T-cell (primary cell): ENCODE data around the gene CIITA. TPM values are rescaled to one million over a fixed set of nuclear protein-coding genes. Genes with fewer than 3 reads are reported as not detected.
A peak's percentile ranks its signal among the peaks of the same experiment; 100 is the strongest.
"Not testable (repeated sequence)": the region's sequence is repeated elsewhere in the genome, so short reads cannot be mapped to it uniquely, and the experiment has no call there.

Source experiments
- ATAC-seq, 4 experiments: fragments of 200-7000 bp in 3 of 4; fragments of 150-1000 bp in 1 of 4; cut with Tn5 transposase; replicated peaks in 1 of 4; 1 replicate in 3 of 4; 2 replicates in 1 of 4; pipeline ENCODE4 v1.10.0; 2021; ENCODE audit warnings: moderate library complexity in 3 of 4, mild to moderate bottlenecking in 2 of 4, moderate number of reproducible peaks in 1 of 4
- CTCF ChIA-PET, 2 donors: fragments of 300-600 bp; sonication (Branson Sonifier 250); formaldehyde crosslinking; loops; one replicate each; lab custom pipeline; 2022; ENCODE audit warnings: antibody characterized with exemption in 2 of 2; lab: Charles Lee
- POLR2A ChIA-PET, 2 donors: fragments of 300-600 bp; sonication (Branson Sonifier 250); formaldehyde crosslinking; loops; one replicate each; lab custom pipeline; 2022; ENCODE audit warnings: antibody characterized with exemption in 2 of 2; lab: Charles Lee
- DNase-seq, 35 experiments: peaks; one replicate each; pipeline versions ENCODE4 v3.0.0 to v3.0.0-alpha.2; 2013 to 2023
- H3K27ac ChIP-seq: one replicate; pipeline ENCODE4 v1.5.1; 2013; ENCODE audit warnings: low read length
- H3K27me3 ChIP-seq, 2 experiments: replicated peaks in 1 of 2; 1 replicate in 1 of 2; 2 replicates in 1 of 2; pipeline versions ENCODE4 v1.6.1 to v1.7.0; 2013; ENCODE audit warnings: low read length in 1 of 2, mixed read lengths in 1 of 2; ENCODE audit not compliant: control insufficient read depth in 2 of 2, insufficient read depth in 2 of 2; ENCODE audit errors: extremely low read depth in 1 of 2
- H3K36me3 ChIP-seq, 2 donors: 1 replicate in 1 of 2; 2 replicates in 1 of 2; pipeline versions ENCODE4 v1.6.1 to v1.7.0; 2013; ENCODE audit warnings: low read length in 1 of 2; ENCODE audit not compliant: control insufficient read depth in 2 of 2, insufficient read depth in 1 of 2; ENCODE audit errors: extremely low read depth in 1 of 2
- H3K4me1 ChIP-seq, 2 experiments: 1 replicate in 1 of 2; 2 replicates in 1 of 2; pipeline versions ENCODE4 v1.6.1 to v1.7.0; 2013; ENCODE audit warnings: low read length in 2 of 2, mixed read lengths in 1 of 2; ENCODE audit not compliant: insufficient read depth in 2 of 2, control insufficient read depth in 1 of 2; ENCODE audit errors: extremely low read depth in 1 of 2
- H3K4me3 ChIP-seq, 2 donors: 1 replicate in 1 of 2; 2 replicates in 1 of 2; pipeline versions ENCODE4 v1.5.1 to v1.7.0; 2013; ENCODE audit warnings: mild to moderate bottlenecking in 2 of 2, low read length in 1 of 2, moderate library complexity in 1 of 2; ENCODE audit not compliant: control insufficient read depth in 1 of 2; ENCODE audit errors: extremely low read depth in 1 of 2
- H3K9me3 ChIP-seq: 2 replicates; pipeline ENCODE4 v1.7.0; 2013
- H3K27ac Mint-ChIP-seq, 2 donors: one replicate each; pipeline ENCODE4 v1.8.0; 2020 to 2021; ENCODE audit warnings: mild to moderate bottlenecking in 2 of 2, mixed read lengths in 2 of 2
- H3K27me3 Mint-ChIP-seq, 2 donors: one replicate each; pipeline ENCODE4 v1.8.0; 2021 to 2022; ENCODE audit warnings: mixed read lengths in 2 of 2
- H3K36me3 Mint-ChIP-seq: one replicate; pipeline ENCODE4 v1.8.0; 2021; ENCODE audit warnings: mixed read lengths
- H3K4me1 Mint-ChIP-seq, 3 donors: one replicate each; pipeline ENCODE4 v1.8.0; 2020 to 2022; ENCODE audit warnings: mixed read lengths in 3 of 3, mild to moderate bottlenecking in 1 of 3
- H3K4me3 Mint-ChIP-seq, 3 donors: one replicate each; pipeline ENCODE4 v1.8.0; 2020 to 2022; ENCODE audit warnings: mild to moderate bottlenecking in 3 of 3, mixed read lengths in 3 of 3, moderate library complexity in 3 of 3
- H3K9me3 Mint-ChIP-seq, 3 donors: one replicate each; pipeline ENCODE4 v1.8.0; 2020 to 2022; ENCODE audit warnings: mixed read lengths in 3 of 3
- WGBS: methylation state at CpG from one replicate; pipeline ENCODE4 v1.1.5; 2013; ENCODE audit warnings: missing lambda C conversion rate; ENCODE audit not compliant: insufficient coverage; 5-methylcytosine and 5-hydroxymethylcytosine counted together
- total RNA-seq, 35 experiments: library from RNA in 6 of 35; stranded (reverse) in 6 of 35; fragments of 120-200 nt in 1 of 35; gene quantifications; one replicate each; pipeline versions ENCODE4 v1.2.1 to v1.2.4 and lab custom pipeline; 2013 to 2026

CIITA gene
- 10 to 100 TPM; 10.5 to 36.7 (median 12.5) TPM for total RNA-seq
- total RNA-seq (2013), result 12.1 TPM
- 3.6 to 28.4 (median 12.5) reads per million in 29 experiments for total RNA-seq (lab: John Stamatoyannopoulos, UW)

- Mint-ChIP-seq H3K9me3 (no peaks in the 10 kb centered on the region), H3K27me3 (peaks cover 47 to 56% of the 10 kb centered on the region in 2 donors), H3K4me3 (peak within 1 kb of the TSS; percentile 84 to 93 (median 88)), H3K36me3 (no peaks in the 10 kb centered on the region), H3K4me1 (peaks cover 46 to 67% (median 48%) of the 10 kb centered on the region in 3 donors), H3K27ac (peak within 1 kb of the TSS; percentile 52 to 54)
- peaks cover 0 to 66% of the 10 kb centered on the region in 2 experiments for H3K4me1 ChIP-seq
- CTCF ChIA-PET, result interaction anchor here in 1 of 2 donors (0.6 kb wide), 1 partner anchor 653 kb away, joined by 6 read pairs; no protein-coding TSS in a partner anchor
- no peaks in the 10 kb centered on the region for H3K9me3 ChIP-seq
- DNase-seq (peak in 33 of 35 experiments; percentile 18 to 80 (median 45)), ATAC-seq (peak; percentile 62 to 78 (median 66))
- H3K27ac ChIP-seq, result peak within 1 kb of the TSS; percentile 52
- POLR2A ChIA-PET, result interaction anchor here in 1 of 2 donors (0.5 kb wide), 1 partner anchor 706 kb away, joined by 5 read pairs; no protein-coding TSS in a partner anchor
- WGBS, result 2% methylated on average over 7 of the region's 9 CpGs
- peak within 1 kb of the TSS in 1 of 2 donors; percentile 67 for H3K4me3 ChIP-seq
- H3K27me3 ChIP-seq, result peaks cover 0 to 28% of the 10 kb centered on the region in 2 experiments
- no peaks in the 10 kb centered on the region for H3K36me3 ChIP-seq
These were observed at the start of gene CIITA for GRCh38 chr16:10876799-10877341. TSS of gene CIITA (plus strand) at chr16:10877202. CDS start at chr16:10877331, 129 bp downstream.

- H3K27me3 Mint-ChIP-seq, result no peaks in the 10 kb centered on the region
- H3K27ac Mint-ChIP-seq, result no peak overlapping the region
- Histone ChIP-seq H3K27ac (no peak overlapping the region), H3K36me3 (no peaks in the 10 kb centered on the region), H3K4me1 (no peaks in the 10 kb centered on the region), H3K9me3 (no peaks in the 10 kb centered on the region), H3K4me3 (no peak overlapping the region), H3K27me3 (no peaks in the 10 kb centered on the region)
- H3K4me1 Mint-ChIP-seq, result no peaks in the 10 kb centered on the region
- DNase-seq (no peak), ATAC-seq (no peak)
- H3K36me3 Mint-ChIP-seq, result no peaks in the 10 kb centered on the region
- ChIA-PET CTCF (interaction anchor here in 1 of 2 donors (0.6 kb wide), 1 partner anchor 490 kb away, joined by 4 read pairs; no protein-coding TSS in a partner anchor), POLR2A (no interaction called here)
- 89% methylated on average over 10 of the region's 11 CpGs for WGBS
- no peak overlapping the region for H3K4me3 Mint-ChIP-seq
- H3K9me3 Mint-ChIP-seq, result no peaks in the 10 kb centered on the region
These were observed 49.2 kb upstream of the CIITA start for GRCh38 chr16:10827691-10828341.

GRCh38 chr16:10828851-10829366, 48.1 kb upstream of the CIITA start:
- DNase-seq, result peak in 1 of 35 experiments; percentile 17
- no peaks in the 10 kb centered on the region for H3K27me3 Mint-ChIP-seq
- no peaks in the 10 kb centered on the region for H3K9me3 Mint-ChIP-seq
- Histone ChIP-seq H3K27me3 (peaks cover 0 to 1% of the 10 kb centered on the region in 2 experiments), H3K36me3 (no peaks in the 10 kb centered on the region), H3K4me1 (no peaks in the 10 kb centered on the region), H3K9me3 (no peaks in the 10 kb centered on the region), H3K27ac (no peak overlapping the region), H3K4me3 (no peak overlapping the region)
- no peak overlapping the region for H3K27ac Mint-ChIP-seq
- ChIA-PET CTCF (interaction anchor here in 1 of 2 donors (0.6 kb wide), 1 partner anchor 41 kb away, joined by 4 read pairs; no protein-coding TSS in a partner anchor), POLR2A (no interaction called here)
- no peak overlapping the region for H3K4me3 Mint-ChIP-seq
- no peaks in the 10 kb centered on the region for H3K36me3 Mint-ChIP-seq
- ATAC-seq, result no peak
- 63% methylated on average over 17 of the region's 17 CpGs for WGBS
- no peaks in the 10 kb centered on the region for H3K4me1 Mint-ChIP-seq

GRCh38 chr16:10829390-10830098, 47.5 kb upstream of the CIITA start:
- H3K36me3 Mint-ChIP-seq, H3K9me3 ChIP-seq, H3K4me3 Mint-ChIP-seq, H3K4me1 Mint-ChIP-seq, DNase-seq, H3K27me3 Mint-ChIP-seq, H3K27ac Mint-ChIP-seq, POLR2A ChIA-PET, H3K4me1 ChIP-seq, H3K27me3 ChIP-seq, ATAC-seq, H3K9me3 Mint-ChIP-seq, H3K27ac ChIP-seq, H3K4me3 ChIP-seq, H3K36me3 ChIP-seq: not testable (repeated sequence)
- CTCF ChIA-PET, result interaction anchor here in 1 of 2 donors (0.6 kb wide), 1 partner anchor 41 kb away, joined by 4 read pairs; no protein-coding TSS in a partner anchor
- WGBS, result 100% methylated on average over 2 of the region's 18 CpGs

- H3K4me1 ChIP-seq, H3K4me1 Mint-ChIP-seq, DNase-seq, H3K27me3 Mint-ChIP-seq, H3K9me3 ChIP-seq, H3K9me3 Mint-ChIP-seq, H3K27me3 ChIP-seq, CTCF ChIA-PET, H3K36me3 ChIP-seq, H3K27ac ChIP-seq, H3K4me3 Mint-ChIP-seq, H3K36me3 Mint-ChIP-seq, H3K27ac Mint-ChIP-seq, ATAC-seq, H3K4me3 ChIP-seq: not testable (repeated sequence)
- POLR2A ChIA-PET, result interaction anchor here in 1 of 2 donors (0.7 kb wide), 1 partner anchor 154 kb away, joined by 3 read pairs; no protein-coding TSS in a partner anchor
These were observed 46.8 kb upstream of the CIITA start for GRCh38 chr16:10830240-10830639.
